Spleen (tissue), 7 donors: ENCODE results near the gene LY6G6F.

Source experiments
- POLR2A ChIP-seq, 3 donors: fragments of 450-650 bp; IDR thresholded peaks; one replicate each; pipeline ENCODE4 v1.5.1; 2017; ENCODE audit warnings: antibody characterized with exemption in 3 of 3, mild to moderate bottlenecking in 1 of 3
- POLR2AphosphoS5 ChIP-seq, 3 donors: sonication (generic); formaldehyde crosslinking; IDR thresholded peaks; one replicate each; pipeline ENCODE4 v1.5.1; 2017; ENCODE audit warnings: antibody characterized with exemption in 3 of 3
- TF ChIP-seq, protein P1 (sequence below), 11 experiments: fragments of 200-600 bp in 7 of 11; fragments of 450-650 bp in 4 of 11; sonication (generic) in 4 of 11; IDR thresholded peaks in 8 of 11; conservative IDR thresholded peaks in 3 of 11; 1 replicate in 7 of 11; 2 replicates in 4 of 11; pipeline versions ENCODE4 v1.4.0 to v1.8.0; 2016 to 2021; ENCODE audit warnings: antibody characterized with exemption in 11 of 11, inconsistent platforms in 4 of 11, mild to moderate bottlenecking in 1 of 11
- donor health status: DM: no; HTN: no; CAD: no; lungs with moderate emphysema.
- donor health status: DM: no; HTN: no; CAD: no.
- donor health status: DM: no; HTN: no; CAD: no.

DNA sequence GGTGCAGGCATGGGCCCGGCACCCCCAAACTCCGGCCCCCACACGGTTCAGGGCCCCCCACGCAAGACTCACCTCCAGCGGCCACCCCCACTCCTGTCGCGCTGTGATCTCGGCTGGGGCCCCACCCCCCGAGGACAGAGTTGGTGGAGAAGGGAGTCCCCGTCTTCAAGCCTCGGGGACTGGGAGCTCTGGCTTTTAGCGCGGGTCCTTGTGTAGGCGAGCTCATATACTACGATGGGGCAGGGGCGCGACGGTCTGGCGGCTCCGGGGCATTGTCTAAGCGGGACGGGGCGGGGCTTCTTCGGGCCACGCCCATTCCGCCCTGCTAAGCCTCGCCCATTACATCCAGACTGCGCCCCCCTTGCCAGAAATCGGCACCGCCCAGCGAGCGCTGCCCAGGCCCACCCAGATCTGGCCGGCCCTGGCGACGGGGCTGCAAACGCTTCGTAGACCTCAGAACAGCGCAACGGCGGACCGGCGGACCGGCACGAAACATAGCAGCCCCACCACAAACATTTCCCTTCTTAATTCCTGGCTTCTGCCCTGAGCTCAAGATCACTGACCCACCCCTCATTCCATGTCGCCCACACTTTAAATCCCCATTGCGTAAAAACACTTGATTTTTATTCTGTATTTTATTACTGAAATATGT is 23.4 kb downstream of the LY6G6F start:
- TF ChIP-seq, protein P1, sequence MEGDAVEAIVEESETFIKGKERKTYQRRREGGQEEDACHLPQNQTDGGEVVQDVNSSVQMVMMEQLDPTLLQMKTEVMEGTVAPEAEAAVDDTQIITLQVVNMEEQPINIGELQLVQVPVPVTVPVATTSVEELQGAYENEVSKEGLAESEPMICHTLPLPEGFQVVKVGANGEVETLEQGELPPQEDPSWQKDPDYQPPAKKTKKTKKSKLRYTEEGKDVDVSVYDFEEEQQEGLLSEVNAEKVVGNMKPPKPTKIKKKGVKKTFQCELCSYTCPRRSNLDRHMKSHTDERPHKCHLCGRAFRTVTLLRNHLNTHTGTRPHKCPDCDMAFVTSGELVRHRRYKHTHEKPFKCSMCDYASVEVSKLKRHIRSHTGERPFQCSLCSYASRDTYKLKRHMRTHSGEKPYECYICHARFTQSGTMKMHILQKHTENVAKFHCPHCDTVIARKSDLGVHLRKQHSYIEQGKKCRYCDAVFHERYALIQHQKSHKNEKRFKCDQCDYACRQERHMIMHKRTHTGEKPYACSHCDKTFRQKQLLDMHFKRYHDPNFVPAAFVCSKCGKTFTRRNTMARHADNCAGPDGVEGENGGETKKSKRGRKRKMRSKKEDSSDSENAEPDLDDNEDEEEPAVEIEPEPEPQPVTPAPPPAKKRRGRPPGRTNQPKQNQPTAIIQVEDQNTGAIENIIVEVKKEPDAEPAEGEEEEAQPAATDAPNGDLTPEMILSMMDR (IDR thresholded peaks at IDR 0.05 in 8 of 11, conservative IDR thresholded peaks at IDR 0.05 in 3 of 11) = peak in 2 of 11 experiments; percentile 10 to 37
- TF ChIP-seq POLR2A (IDR thresholded peaks at IDR 0.05) (no peak), POLR2AphosphoS5 (IDR thresholded peaks at IDR 0.05) (peak; percentile 84 to 91 (median 86))
